Measurements from ENCODE around the gene APBB2.

Gene APBB2

GRCh38 chr4:41202356-41202755, 12.0 kb downstream of the APBB2 start:
- no peak overlapping the region for H3K27ac ChIP-seq
- no peak for TF ChIP-seq CTCF (conservative IDR thresholded peaks at IDR 0.05)

- no peak for TF ChIP-seq CTCF (conservative IDR thresholded peaks at IDR 0.05)
- H3K27ac ChIP-seq, result no peak overlapping the region
Measured at GRCh38 chr4:41200486-41201017, 13.8 kb downstream of the APBB2 start.

- H3K27ac ChIP-seq, result no peak overlapping the region
- no peak for TF ChIP-seq CTCF (conservative IDR thresholded peaks at IDR 0.05)
Measured at GRCh38 chr4:41199788-41200187, 14.6 kb downstream of the APBB2 start.

- no peak for TF ChIP-seq CTCF (conservative IDR thresholded peaks at IDR 0.05)
Measured at GRCh38 chr4:41197996-41198395, 16.3 kb downstream of the APBB2 start.

GRCh38 chr4:41197495-41197894, 16.8 kb downstream of the APBB2 start:
- TF ChIP-seq CTCF (conservative IDR thresholded peaks at IDR 0.05), result no peak
- no peak overlapping the region for H3K27ac ChIP-seq

More at GRCh38 chr4:41197996-41198395, 16.3 kb downstream of the APBB2 start:
- no peak overlapping the region for H3K27ac ChIP-seq

GRCh38 chr4:41196633-41197332, 17.6 kb downstream of the APBB2 start:
- no peak for TF ChIP-seq CTCF (conservative IDR thresholded peaks at IDR 0.05)
- H3K27ac ChIP-seq, result no peak overlapping the region

GRCh38 chr4:41192136-41192535, 22.2 kb downstream of the APBB2 start:
- TF ChIP-seq CTCF (conservative IDR thresholded peaks at IDR 0.05), result no peak
- no peak overlapping the region for H3K27ac ChIP-seq

Data from VCaP (cell line).